IMR-90 (cell line): ENCODE results near the gene MOV10L1. TPM values are rescaled to one million over a fixed set of nuclear protein-coding genes. Genes with fewer than 3 reads are reported as not detected.

Source experiments
- ATAC-seq: fragments of 200-7000 bp; cut with Tn5 transposase; 2 replicates; pipeline ENCODE4 v1.9.1; 2020; ENCODE audit warnings: low read depth, mild to moderate bottlenecking, moderate library complexity
- BruUV-seq: library from RNA; stranded (reverse); fragments of 400-500 nt; replicated peaks from 2 replicates; lab custom pipeline; 2021; lab: Mats Ljungman, UMichigan
- CTCF ChIA-PET: fragments of 300-600 bp; formaldehyde crosslinking; extraction: SDS; loops from one replicate; lab custom pipeline; 2021; ENCODE audit warnings: antibody characterized with exemption; lab: Yijun Ruan, JAX
- POLR2A ChIA-PET: fragments of 300-600 bp; sonication (Branson Sonifier 250); formaldehyde crosslinking; loops from one replicate; lab custom pipeline; 2022; ENCODE audit warnings: antibody characterized with exemption; ENCODE audit not compliant: unreplicated experiment; lab: Charles Lee
- DNase-seq: peaks from one replicate; pipeline ENCODE4 v3.0.0; 2013
- H2AFZ ChIP-seq: replicated peaks from 2 replicates; pipeline ENCODE3; 2013; ENCODE audit warnings: low read length, mild to moderate bottlenecking; ENCODE audit not compliant: poor library complexity
- H2AK5ac ChIP-seq: 2 replicates; pipeline ENCODE4 v1.6.1; 2013; ENCODE audit warnings: low read depth, low read length, inconsistent platforms
- H2AK9ac ChIP-seq: replicated peaks from 2 replicates; pipeline ENCODE3; 2013; ENCODE audit warnings: mild to moderate bottlenecking, low read depth, low read length, moderate library complexity; ENCODE audit not compliant: poor library complexity
- H2BK120ac ChIP-seq: 2 replicates; pipeline ENCODE4 v1.6.1; 2013; ENCODE audit warnings: low read depth, low read length, inconsistent platforms
- H2BK15ac ChIP-seq: 3 replicates; pipeline ENCODE4 v1.6.1; 2013; ENCODE audit warnings: low read depth, low read length, inconsistent platforms
- H2BK20ac ChIP-seq: 2 replicates; pipeline ENCODE4 v1.6.1; 2013; ENCODE audit warnings: low read depth, mild to moderate bottlenecking, inconsistent platforms, low read length, moderate library complexity
- H2BK5ac ChIP-seq: 2 replicates; pipeline ENCODE4 v1.6.1; 2013; ENCODE audit warnings: mild to moderate bottlenecking, low read depth, low read length, inconsistent platforms; ENCODE audit not compliant: poor library complexity, severe bottlenecking
- H3K14ac ChIP-seq: replicated peaks from 2 replicates; pipeline ENCODE4 v1.6.1; 2013; ENCODE audit warnings: low read depth, low read length, inconsistent platforms
- H3K18ac ChIP-seq: 2 replicates; pipeline ENCODE4 v1.6.1; 2013; ENCODE audit warnings: low read depth, low read length, control low read depth
- H3K23ac ChIP-seq: 2 replicates; pipeline ENCODE4 v1.6.1; 2013; ENCODE audit warnings: low read depth, low read length, inconsistent platforms
- H3K27ac ChIP-seq: 2 replicates; pipeline ENCODE4 v1.5.1; 2013; ENCODE audit warnings: mild to moderate bottlenecking, control low read depth, low read length; ENCODE audit not compliant: insufficient read depth
- H3K27me3 ChIP-seq: 2 replicates; pipeline ENCODE4 v1.6.1; 2013; ENCODE audit warnings: low read length; ENCODE audit not compliant: control insufficient read depth, insufficient read depth
- H3K36me3 ChIP-seq: 2 replicates; pipeline ENCODE4 v1.6.1; 2013; ENCODE audit warnings: low read length, mixed read lengths; ENCODE audit not compliant: control insufficient read depth, insufficient read depth
- H3K4ac ChIP-seq: 2 replicates; pipeline ENCODE4 v1.6.1; 2013; ENCODE audit warnings: low read depth, low read length, inconsistent platforms
- H3K4me1 ChIP-seq: 2 replicates; pipeline ENCODE4 v1.6.1; 2013; ENCODE audit warnings: low read length, mixed read lengths; ENCODE audit not compliant: control insufficient read depth, insufficient read depth
- H3K4me2 ChIP-seq: 2 replicates; pipeline ENCODE4 v1.6.1; 2013; ENCODE audit warnings: low read depth, mild to moderate bottlenecking, control low read depth, low read length, moderate library complexity
- H3K4me3 ChIP-seq: 2 replicates; pipeline ENCODE4 v1.5.1; 2013; ENCODE audit warnings: low read depth, mild to moderate bottlenecking, control low read depth, low read length, moderate library complexity; ENCODE audit not compliant: insufficient read depth
- H3K56ac ChIP-seq: 2 replicates; pipeline ENCODE4 v1.6.1; 2013; ENCODE audit warnings: low read length, inconsistent platforms; ENCODE audit not compliant: insufficient read depth; ENCODE audit errors: extremely low read depth
- H3K79me1 ChIP-seq, 2 experiments: 2 replicates each; pipeline ENCODE4 v1.6.1; 2013; ENCODE audit warnings: low read length in 2 of 2, inconsistent platforms in 1 of 2, low read depth in 1 of 2
- H3K9ac ChIP-seq: 2 replicates; pipeline ENCODE4 v1.6.1; 2013; ENCODE audit warnings: low read depth, low read length, control low read depth
- H3K9me1 ChIP-seq: 2 replicates; pipeline ENCODE4 v1.6.1; 2013; ENCODE audit warnings: low read length, inconsistent platforms; ENCODE audit not compliant: insufficient read depth
- H3K9me3 ChIP-seq: 2 replicates; pipeline ENCODE4 v1.6.1; 2013; ENCODE audit warnings: low read length; ENCODE audit not compliant: control insufficient read depth, insufficient read depth
- H4K20me1 ChIP-seq: 2 replicates; pipeline ENCODE4 v1.6.1; 2013; ENCODE audit warnings: low read length, inconsistent platforms; ENCODE audit not compliant: insufficient read depth
- H4K5ac ChIP-seq: 2 replicates; pipeline ENCODE4 v1.6.1; 2013; ENCODE audit warnings: mild to moderate bottlenecking, low read depth, low read length, control low read depth
- H4K8ac ChIP-seq, 2 experiments: 2 replicates each; pipeline ENCODE4 v1.6.1; 2013; ENCODE audit warnings: low read depth in 2 of 2, low read length in 2 of 2, control low read depth in 1 of 2, inconsistent platforms in 1 of 2
- H4K91ac ChIP-seq: 2 replicates; pipeline ENCODE4 v1.6.1; 2013; ENCODE audit warnings: low read depth, low read length, inconsistent platforms; ENCODE audit not compliant: insufficient read depth
- BHLHE40 ChIP-seq: fragments of 150-350 bp; IDR thresholded peaks from 2 replicates; pipeline ENCODE4 v1.6.1; 2016; ENCODE audit warnings: mild to moderate bottlenecking, low read depth, low read length
- CEBPB ChIP-seq: IDR thresholded peaks from 2 replicates; pipeline ENCODE4 v1.6.1; 2012; ENCODE audit warnings: low read depth, low read length, improper control_type of control experiment
- CHD1 ChIP-seq: IDR thresholded peaks from 2 replicates; pipeline ENCODE4 v1.6.1; 2012; ENCODE audit warnings: low read depth, low read length, improper control_type of control experiment
- FOS ChIP-seq: fragments of 150-350 bp; IDR thresholded peaks from 2 replicates; pipeline ENCODE4 v1.6.1; 2016; ENCODE audit warnings: low read depth, low read length
- MAFK ChIP-seq: IDR thresholded peaks from 2 replicates; pipeline ENCODE4 v1.6.1; 2012; ENCODE audit warnings: low read depth, low read length, improper control_type of control experiment
- MAZ ChIP-seq: IDR thresholded peaks from 2 replicates; pipeline ENCODE4 v1.6.1; 2012; ENCODE audit warnings: low read depth, mild to moderate bottlenecking, low read length, improper control_type of control experiment, moderate library complexity, borderline replicate concordance
- MXI1 ChIP-seq: IDR thresholded peaks from 2 replicates; pipeline ENCODE4 v1.6.1; 2012; ENCODE audit warnings: low read depth, mild to moderate bottlenecking, low read length, moderate library complexity, borderline replicate concordance
- NFE2L2 ChIP-seq: fragments of 150-350 bp; IDR thresholded peaks from 2 replicates; pipeline ENCODE4 v1.6.1; 2016; ENCODE audit warnings: low read depth, mild to moderate bottlenecking, low read length
- POLR2A ChIP-seq: IDR thresholded peaks from 2 replicates; pipeline ENCODE4 v1.6.1; 2012; ENCODE audit warnings: mild to moderate bottlenecking, low read depth, low read length
- RAD21 ChIP-seq: IDR thresholded peaks from 2 replicates; pipeline ENCODE4 v1.6.1; 2012; ENCODE audit warnings: low read length, improper control_type of control experiment
- RCOR1 ChIP-seq: IDR thresholded peaks from 2 replicates; pipeline ENCODE4 v1.6.1; 2012; ENCODE audit warnings: mild to moderate bottlenecking, low read length, improper control_type of control experiment; ENCODE audit not compliant: insufficient replicate concordance
- RFX5 ChIP-seq: IDR thresholded peaks from 2 replicates; pipeline ENCODE4 v1.8.0; 2012; ENCODE audit warnings: low read depth, mild to moderate bottlenecking, low read length, moderate library complexity
- SMC3 ChIP-seq: fragments of 150-350 bp; IDR thresholded peaks from 2 replicates; pipeline ENCODE4 v1.6.1; 2016; ENCODE audit warnings: low read depth, mild to moderate bottlenecking, antibody characterized with exemption, low read length, moderate library complexity
- WGBS, 2 experiments: methylation state at CpG; one replicate each; pipeline versions ENCODE4 v1.1.5 to v1.1.7; 2013; ENCODE audit warnings: missing lambda C conversion rate in 2 of 2; ENCODE audit not compliant: insufficient read length in 1 of 2; ENCODE audit errors: extremely low coverage in 2 of 2; 5-methylcytosine and 5-hydroxymethylcytosine counted together
- dilution Hi-C: fragments of 300-500 bp; cut with HindIII; formaldehyde crosslinking; loops from one replicate; pipeline ENCODE4 v1.14.3; 2018; ENCODE audit warnings: low sequenced_read_pairs; ENCODE audit not compliant: unreplicated experiment
- in situ Hi-C: fragments of 300-500 bp; cut with MboI; formaldehyde crosslinking; loops from 3 replicates; pipeline ENCODE4 v1.14.3; 2019; ENCODE audit warnings: low sequenced_read_pairs, inconsistent platforms, mixed read lengths
- intact Hi-C: fragments of 100-400 bp; cut with micrococcal nuclease; formaldehyde crosslinking; loops from 2 replicates; pipeline ENCODE4 v1.10.0; 2022
- polyA plus RNA-seq, 3 experiments: library from polyadenylated mRNA; depleted of rRNA; stranded (reverse); fragments of >200 nt; gene quantifications; 2 replicates each; pipeline ENCODE4 v1.2.3, GENCODE V29; 2012; ENCODE audit warnings: low replicate concordance in 1 of 3
- total RNA-seq: library from RNA; depleted of rRNA; stranded (reverse); fragments of >200 nt; gene quantifications from 2 replicates; pipeline ENCODE4 v1.2.3, GENCODE V29; 2012
- TF ChIP-seq, protein P1 (sequence below): conservative IDR thresholded peaks from 2 replicates; pipeline ENCODE4 v1.5.1; 2012; ENCODE audit warnings: mild to moderate bottlenecking, low read depth, low read length, improper control_type of control experiment
- TF ChIP-seq, protein P2 (sequence below): fragments of 150-350 bp; IDR thresholded peaks from 2 replicates; pipeline ENCODE4 v1.6.1; 2016; ENCODE audit warnings: low read depth, mild to moderate bottlenecking, low read length, moderate library complexity, borderline replicate concordance
- TF ChIP-seq, protein P3 (sequence below): fragments of 150-350 bp; IDR thresholded peaks from 2 replicates; pipeline ENCODE4 v1.6.1; 2017; ENCODE audit warnings: mild to moderate bottlenecking, antibody characterized with exemption, low read length, low read depth

The MOV10L1 gene
- total and polyA plus RNA-seq, 2 of the 4 experiments (the other 2 are of a cell fraction): 0.72 to 1.4 TPM

DNA sequence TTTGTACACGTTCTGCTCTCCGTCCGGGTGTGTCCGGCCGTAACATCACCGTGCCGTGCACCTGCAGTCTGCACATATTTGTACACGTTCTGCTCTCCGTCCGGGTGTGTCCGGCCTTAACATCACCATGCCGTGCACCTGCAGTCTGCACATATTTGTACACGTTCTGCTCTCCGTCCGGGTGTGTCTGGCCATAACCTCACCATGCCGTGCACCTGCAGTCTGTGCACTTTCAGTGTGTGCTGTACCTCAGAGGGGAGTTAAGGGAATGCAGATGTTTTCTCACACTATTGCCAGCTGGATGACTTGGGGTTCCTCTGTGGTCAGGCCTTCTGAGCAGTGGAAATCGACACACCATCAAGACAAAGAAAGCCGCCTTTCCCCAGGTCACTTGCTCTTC, 35.9 kb upstream of the MOV10L1 start:
- H3K79me1 ChIP-seq: no peaks in the 10 kb centered on the region
- ATAC-seq (no peak), DNase-seq (no peak)
- in situ Hi-C loops (no loop called here), dilution Hi-C loops (no loop called here), intact Hi-C loops (no loop called here)
- H3K4me2 ChIP-seq: no peak overlapping the region
- H3K27me3 ChIP-seq: peaks cover 24% of the 10 kb centered on the region
- BruUV-seq: no TSS peak
- no peak overlapping the region for H2BK120ac ChIP-seq
- H3K9ac ChIP-seq: no peak overlapping the region
- no peaks in the 10 kb centered on the region for H4K20me1 ChIP-seq
- H3K56ac ChIP-seq: no peak overlapping the region
- H2AFZ ChIP-seq: no peak overlapping the region
- no peak overlapping the region for H4K8ac ChIP-seq
- H3K4me1 ChIP-seq: peaks cover 3% of the 10 kb centered on the region; the same call in 1 of the 2 replicates
- no peak overlapping the region for H3K18ac ChIP-seq
- no peaks in the 10 kb centered on the region for H3K36me3 ChIP-seq
- H3K9me3 ChIP-seq: peaks cover 16% of the 10 kb centered on the region
- H3K4me3 ChIP-seq: no peak overlapping the region
- H3K23ac ChIP-seq: no peak overlapping the region
- no peak overlapping the region for H4K5ac ChIP-seq
- no peak overlapping the region for H2BK5ac ChIP-seq
- 87% methylated on average over 6 of the region's 18 CpGs; no CpG with 5 or more reads in 1 of the 2 experiments for WGBS, 2 experiments
- H2AK5ac ChIP-seq: no peak overlapping the region
- ChIA-PET POLR2A (no interaction called here), CTCF (no interaction called here)
- no peak overlapping the region for H3K14ac ChIP-seq
- no peak overlapping the region for H2AK9ac ChIP-seq
- no peak overlapping the region for H2BK15ac ChIP-seq
- no peak overlapping the region for H3K4ac ChIP-seq
- H2BK20ac ChIP-seq: no peak overlapping the region
- no peak overlapping the region for H4K91ac ChIP-seq
- TF ChIP-seq CHD1: no peak
- TF ChIP-seq MXI1: no peak
- TF ChIP-seq CEBPB: no peak
- no peak for TF ChIP-seq MAZ
- TF ChIP-seq BHLHE40: no peak
- no peak for TF ChIP-seq MAFK
- no peak for TF ChIP-seq FOS
- TF ChIP-seq, protein P1, sequence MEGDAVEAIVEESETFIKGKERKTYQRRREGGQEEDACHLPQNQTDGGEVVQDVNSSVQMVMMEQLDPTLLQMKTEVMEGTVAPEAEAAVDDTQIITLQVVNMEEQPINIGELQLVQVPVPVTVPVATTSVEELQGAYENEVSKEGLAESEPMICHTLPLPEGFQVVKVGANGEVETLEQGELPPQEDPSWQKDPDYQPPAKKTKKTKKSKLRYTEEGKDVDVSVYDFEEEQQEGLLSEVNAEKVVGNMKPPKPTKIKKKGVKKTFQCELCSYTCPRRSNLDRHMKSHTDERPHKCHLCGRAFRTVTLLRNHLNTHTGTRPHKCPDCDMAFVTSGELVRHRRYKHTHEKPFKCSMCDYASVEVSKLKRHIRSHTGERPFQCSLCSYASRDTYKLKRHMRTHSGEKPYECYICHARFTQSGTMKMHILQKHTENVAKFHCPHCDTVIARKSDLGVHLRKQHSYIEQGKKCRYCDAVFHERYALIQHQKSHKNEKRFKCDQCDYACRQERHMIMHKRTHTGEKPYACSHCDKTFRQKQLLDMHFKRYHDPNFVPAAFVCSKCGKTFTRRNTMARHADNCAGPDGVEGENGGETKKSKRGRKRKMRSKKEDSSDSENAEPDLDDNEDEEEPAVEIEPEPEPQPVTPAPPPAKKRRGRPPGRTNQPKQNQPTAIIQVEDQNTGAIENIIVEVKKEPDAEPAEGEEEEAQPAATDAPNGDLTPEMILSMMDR: no peak
- TF ChIP-seq, protein P2, sequence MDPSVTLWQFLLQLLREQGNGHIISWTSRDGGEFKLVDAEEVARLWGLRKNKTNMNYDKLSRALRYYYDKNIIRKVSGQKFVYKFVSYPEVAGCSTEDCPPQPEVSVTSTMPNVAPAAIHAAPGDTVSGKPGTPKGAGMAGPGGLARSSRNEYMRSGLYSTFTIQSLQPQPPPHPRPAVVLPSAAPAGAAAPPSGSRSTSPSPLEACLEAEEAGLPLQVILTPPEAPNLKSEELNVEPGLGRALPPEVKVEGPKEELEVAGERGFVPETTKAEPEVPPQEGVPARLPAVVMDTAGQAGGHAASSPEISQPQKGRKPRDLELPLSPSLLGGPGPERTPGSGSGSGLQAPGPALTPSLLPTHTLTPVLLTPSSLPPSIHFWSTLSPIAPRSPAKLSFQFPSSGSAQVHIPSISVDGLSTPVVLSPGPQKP: no peak
- TF ChIP-seq RAD21: no peak
- no peak for TF ChIP-seq RCOR1
- no peak for TF ChIP-seq SMC3
- TF ChIP-seq, protein P3, sequence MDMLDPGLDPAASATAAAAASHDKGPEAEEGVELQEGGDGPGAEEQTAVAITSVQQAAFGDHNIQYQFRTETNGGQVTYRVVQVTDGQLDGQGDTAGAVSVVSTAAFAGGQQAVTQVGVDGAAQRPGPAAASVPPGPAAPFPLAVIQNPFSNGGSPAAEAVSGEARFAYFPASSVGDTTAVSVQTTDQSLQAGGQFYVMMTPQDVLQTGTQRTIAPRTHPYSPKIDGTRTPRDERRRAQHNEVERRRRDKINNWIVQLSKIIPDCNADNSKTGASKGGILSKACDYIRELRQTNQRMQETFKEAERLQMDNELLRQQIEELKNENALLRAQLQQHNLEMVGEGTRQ: no peak
- no peak for TF ChIP-seq RFX5
- no peak for TF ChIP-seq POLR2A
- TF ChIP-seq NFE2L2: no peak
- no peak overlapping the region for H3K27ac ChIP-seq
- H3K9me1 ChIP-seq: no peaks in the 10 kb centered on the region
